ENCODE measurements around the gene P2RX7.

The P2RX7 gene

DNA sequence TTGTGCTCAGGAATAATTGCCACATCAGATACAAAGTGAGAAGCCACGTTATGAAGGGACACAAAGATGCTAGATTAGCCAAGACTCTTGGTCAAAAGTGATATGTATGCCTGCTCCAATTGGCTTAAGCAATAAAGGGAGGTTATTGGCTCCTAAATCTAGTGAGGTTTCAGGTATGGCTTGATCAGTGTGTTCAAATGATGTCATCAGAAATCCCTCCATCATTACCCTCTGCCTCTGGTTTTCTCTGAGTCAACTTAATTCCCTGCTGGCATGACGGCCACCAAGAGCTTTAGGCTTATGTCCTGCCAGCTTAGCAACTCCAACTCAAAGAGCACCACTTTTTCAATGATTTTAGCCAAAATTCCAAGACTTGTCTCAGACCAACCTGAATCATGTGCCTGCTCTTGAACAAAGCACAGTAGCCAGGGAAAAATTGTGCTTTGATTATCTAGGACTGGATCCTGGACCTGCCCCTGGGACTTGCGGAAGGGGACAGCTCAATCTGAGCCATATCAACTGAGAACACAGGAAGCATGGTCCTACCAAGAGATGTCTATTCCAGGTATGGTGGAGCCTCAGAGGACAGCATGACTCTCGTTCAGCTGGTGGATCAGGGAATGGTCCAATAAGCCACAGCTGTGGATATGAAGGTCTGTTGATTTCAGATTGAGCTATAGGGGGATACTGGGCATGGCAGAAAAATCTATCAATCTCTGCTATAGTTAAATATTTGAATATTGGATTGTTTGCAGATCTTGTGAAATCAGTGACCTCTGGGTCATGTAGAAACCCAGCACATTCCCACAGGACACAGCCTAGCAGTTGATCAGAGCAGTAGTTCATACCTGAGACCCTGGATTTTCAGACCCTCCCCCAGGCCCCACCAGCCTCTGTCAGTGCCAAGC lies 16.1 kb upstream of the P2RX7 start:
- TF ChIP-seq, protein P1, sequence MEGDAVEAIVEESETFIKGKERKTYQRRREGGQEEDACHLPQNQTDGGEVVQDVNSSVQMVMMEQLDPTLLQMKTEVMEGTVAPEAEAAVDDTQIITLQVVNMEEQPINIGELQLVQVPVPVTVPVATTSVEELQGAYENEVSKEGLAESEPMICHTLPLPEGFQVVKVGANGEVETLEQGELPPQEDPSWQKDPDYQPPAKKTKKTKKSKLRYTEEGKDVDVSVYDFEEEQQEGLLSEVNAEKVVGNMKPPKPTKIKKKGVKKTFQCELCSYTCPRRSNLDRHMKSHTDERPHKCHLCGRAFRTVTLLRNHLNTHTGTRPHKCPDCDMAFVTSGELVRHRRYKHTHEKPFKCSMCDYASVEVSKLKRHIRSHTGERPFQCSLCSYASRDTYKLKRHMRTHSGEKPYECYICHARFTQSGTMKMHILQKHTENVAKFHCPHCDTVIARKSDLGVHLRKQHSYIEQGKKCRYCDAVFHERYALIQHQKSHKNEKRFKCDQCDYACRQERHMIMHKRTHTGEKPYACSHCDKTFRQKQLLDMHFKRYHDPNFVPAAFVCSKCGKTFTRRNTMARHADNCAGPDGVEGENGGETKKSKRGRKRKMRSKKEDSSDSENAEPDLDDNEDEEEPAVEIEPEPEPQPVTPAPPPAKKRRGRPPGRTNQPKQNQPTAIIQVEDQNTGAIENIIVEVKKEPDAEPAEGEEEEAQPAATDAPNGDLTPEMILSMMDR (IDR thresholded peaks at IDR 0.05), result no peak
- H3K9me3 ChIP-seq, result no peaks in the 10 kb centered on the region
- intact Hi-C loops (cut with DNase I; ENCODE audit: low total_unique reads), result no loop called here
- DNase-seq, result no peak
- peaks cover 0 to 6% of the 10 kb centered on the region in 2 donors for H3K27me3 ChIP-seq
- H3K27ac ChIP-seq, result no peak overlapping the region
- H3K4me3 ChIP-seq, result no peak overlapping the region
- H3K4me1 ChIP-seq, result no peaks in the 10 kb centered on the region
- no peaks in the 10 kb centered on the region for H3K36me3 ChIP-seq

DNA sequence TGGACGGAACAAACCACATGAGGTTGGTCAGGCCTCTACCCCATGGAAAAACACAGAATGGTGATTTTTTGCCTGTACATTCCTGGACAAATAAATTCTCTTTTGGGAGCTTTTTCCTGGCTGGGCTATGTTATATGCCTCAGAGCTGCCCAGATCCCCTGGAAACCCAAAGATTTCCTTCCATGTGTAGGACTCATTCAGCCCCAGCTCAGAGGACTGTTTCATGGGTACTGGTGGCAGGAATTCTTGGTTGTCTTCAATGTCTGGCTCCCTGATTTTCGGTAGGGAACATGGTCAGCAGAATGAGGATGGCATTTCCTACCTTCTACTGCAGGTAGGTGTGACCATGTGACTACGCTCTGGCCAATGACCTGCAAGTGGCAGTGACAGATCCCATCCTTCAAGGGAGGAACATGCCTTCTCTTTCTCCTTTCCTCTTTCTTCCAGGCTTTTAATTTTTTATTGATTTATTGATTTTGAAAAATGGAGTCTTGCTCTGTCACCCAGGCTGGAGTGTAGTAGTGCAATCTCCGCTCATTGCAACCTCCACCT lies 15.4 kb upstream of the P2RX7 start:
- no peaks in the 10 kb centered on the region for H3K4me1 ChIP-seq
- peaks cover 0 to 6% of the 10 kb centered on the region in 2 donors for H3K27me3 ChIP-seq
- intact Hi-C loops (cut with DNase I; ENCODE audit: low total_unique reads), result no loop called here
- DNase-seq, result no peak
- H3K9me3 ChIP-seq, result no peaks in the 10 kb centered on the region
- H3K4me3 ChIP-seq, result no peak overlapping the region
- H3K27ac ChIP-seq, result no peak overlapping the region
- TF ChIP-seq, protein P1 (IDR thresholded peaks at IDR 0.05), result no peak
- no peaks in the 10 kb centered on the region for H3K36me3 ChIP-seq

DNA sequence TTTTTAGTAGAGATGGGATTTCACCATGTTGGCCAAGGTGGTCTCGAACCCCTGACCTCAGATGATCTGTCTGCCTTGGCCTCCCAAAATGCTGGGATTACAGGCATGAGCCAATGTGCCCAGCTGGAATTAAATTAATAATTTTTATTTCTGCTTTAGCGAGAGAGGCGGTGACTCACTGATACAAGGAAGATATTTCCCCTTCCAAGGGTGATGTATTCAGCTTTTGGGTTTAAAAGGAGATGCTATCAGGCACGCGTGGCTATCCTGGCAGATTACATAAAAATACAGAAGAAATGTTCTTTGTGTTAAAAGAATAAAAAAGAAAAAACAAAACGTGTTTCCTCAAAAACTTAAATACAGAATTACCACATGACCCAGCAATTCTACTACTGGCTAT lies 12.4 kb upstream of the P2RX7 start:
- Histone ChIP-seq H3K4me1 (no peaks in the 10 kb centered on the region), H3K27ac (no peak overlapping the region), H3K9me3 (no peaks in the 10 kb centered on the region), H3K36me3 (no peaks in the 10 kb centered on the region), H3K4me3 (no peak overlapping the region), H3K27me3 (peaks cover 0 to 6% of the 10 kb centered on the region in 2 donors)
- TF ChIP-seq, protein P1 (IDR thresholded peaks at IDR 0.05), result no peak
- intact Hi-C loops (cut with DNase I; ENCODE audit: low total_unique reads), result no loop called here
- DNase-seq, result no peak

DNA sequence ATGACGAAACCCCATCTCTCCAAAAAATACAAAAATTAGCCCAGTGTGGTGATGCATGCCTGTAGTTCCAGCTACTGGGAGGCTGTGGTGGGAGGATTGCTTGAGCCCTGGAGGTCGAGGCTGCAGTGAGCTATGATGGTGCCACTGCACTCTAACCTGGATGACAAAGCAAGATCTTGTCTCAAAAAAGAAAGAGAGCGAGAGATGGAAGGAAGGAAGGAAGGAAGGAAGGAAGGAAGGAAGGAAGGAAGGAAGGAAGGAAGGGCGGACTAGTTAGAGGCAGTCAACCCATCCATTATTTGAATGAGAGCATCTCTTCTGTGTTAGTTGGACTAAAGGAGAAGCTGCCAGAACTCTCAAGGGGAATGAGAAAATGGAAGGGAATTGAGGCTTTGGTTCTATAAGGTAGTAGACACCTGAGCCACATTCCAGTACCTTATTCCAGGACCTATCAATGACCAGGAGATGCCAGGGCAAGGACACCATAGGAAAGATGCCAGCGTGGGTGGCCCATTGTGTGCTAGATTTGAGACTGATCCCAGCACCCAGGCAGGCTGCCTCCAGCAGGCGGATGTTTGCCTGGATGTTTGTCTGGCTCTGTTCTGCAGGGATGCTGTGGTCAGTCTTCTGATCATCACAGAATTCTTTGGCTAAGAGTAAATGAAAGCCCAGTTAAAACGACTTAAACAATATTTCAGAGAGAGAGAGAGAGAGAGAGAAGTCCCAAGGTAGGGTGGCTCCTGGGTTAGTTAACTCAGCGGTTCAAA lies 11.5 kb upstream of the P2RX7 start:
- Histone ChIP-seq H3K9me3 (no peaks in the 10 kb centered on the region), H3K36me3 (no peaks in the 10 kb centered on the region)
- TF ChIP-seq, protein P1 (IDR thresholded peaks at IDR 0.05), result no peak

DNA sequence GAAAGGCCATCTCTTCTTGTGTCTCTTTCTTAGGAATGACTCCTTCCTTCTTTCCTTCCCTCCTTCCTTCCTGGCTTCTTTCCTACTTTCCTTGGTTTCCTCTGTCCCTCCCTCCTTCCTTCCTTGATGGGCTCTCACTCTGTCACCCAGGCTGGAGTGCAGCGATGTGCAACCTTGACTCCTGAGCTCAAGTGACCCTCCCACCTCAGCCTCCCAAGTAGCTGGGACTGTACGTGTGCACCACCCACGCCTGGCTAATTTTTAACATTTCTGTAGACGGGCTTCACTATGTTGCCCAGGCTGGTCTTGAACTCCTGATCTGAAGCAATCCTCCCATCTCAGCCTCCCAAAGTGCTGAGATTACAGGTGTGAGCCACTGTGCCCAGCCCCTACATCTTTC lies 10.9 kb upstream of the P2RX7 start:
- no peaks in the 10 kb centered on the region for H3K4me1 ChIP-seq
- H3K27ac ChIP-seq, result no peak overlapping the region
- intact Hi-C loops (cut with DNase I; ENCODE audit: low total_unique reads), result no loop called here
- H3K4me3 ChIP-seq, result no peak overlapping the region
- no peaks in the 10 kb centered on the region for H3K9me3 ChIP-seq
- DNase-seq, result no peak
- no peaks in the 10 kb centered on the region for H3K36me3 ChIP-seq
- TF ChIP-seq, protein P1 (IDR thresholded peaks at IDR 0.05), result no peak
- H3K27me3 ChIP-seq, result peaks cover 0 to 6% of the 10 kb centered on the region in 2 donors

More for the DNA sequence above, 11.5 kb upstream of the P2RX7 start:
- intact Hi-C loops (cut with DNase I; ENCODE audit: low total_unique reads), result no loop called here
- Histone ChIP-seq H3K27me3 (peaks cover 0 to 6% of the 10 kb centered on the region in 2 donors), H3K4me3 (no peak overlapping the region), H3K4me1 (no peaks in the 10 kb centered on the region), H3K27ac (no peak overlapping the region)
- DNase-seq, result no peak

All from tibial artery (tissue), 4 donors.